Psoas muscle (tissue), 8 donors: Measurements from ENCODE around the gene DBH. TPM values are rescaled to one million over a fixed set of nuclear protein-coding genes. Genes with fewer than 3 reads are reported as not detected.

Experiments used
- ATAC-seq, 4 donors: fragments of 200-7000 bp; cut with Tn5 transposase; one replicate each; pipeline ENCODE4 v1.9.1; 2020; ENCODE audit warnings: moderate library complexity in 3 of 4, mild to moderate bottlenecking in 2 of 4
- DNase-seq, 2 donors: peaks; one replicate each; pipeline ENCODE4 v3.0.0-alpha.2; 2020
- H3K27ac ChIP-seq: fragments of 200-600 bp; one replicate; pipeline ENCODE4 v1.8.0; 2022
- H3K27me3 ChIP-seq, 3 donors: fragments of 200-600 bp in 1 of 3; one replicate each; pipeline versions ENCODE4 v1.6.1 to v1.8.0; 2013 to 2022; ENCODE audit warnings: low read length in 2 of 3, mild to moderate bottlenecking in 2 of 3, moderate library complexity in 1 of 3; ENCODE audit not compliant: insufficient read depth in 3 of 3
- H3K36me3 ChIP-seq, 2 donors: fragments of 200-600 bp in 1 of 2; one replicate each; pipeline versions ENCODE4 v1.6.1 to v1.8.0; 2013 to 2022; ENCODE audit warnings: low read depth in 1 of 2, mild to moderate bottlenecking in 1 of 2, moderate library complexity in 1 of 2; ENCODE audit not compliant: insufficient read depth in 1 of 2
- H3K4me1 ChIP-seq: fragments of 200-600 bp; one replicate; pipeline ENCODE4 v1.8.0; 2022
- H3K4me3 ChIP-seq: fragments of 200-600 bp; one replicate; pipeline ENCODE4 v1.8.0; 2022; ENCODE audit warnings: mild to moderate bottlenecking
- H3K9me3 ChIP-seq: fragments of 200-600 bp; one replicate; pipeline ENCODE4 v1.8.0; 2022
- CTCF ChIP-seq: fragments of 200-600 bp; IDR thresholded peaks from one replicate; pipeline ENCODE4 v1.8.0; 2022; ENCODE audit warnings: antibody characterized with exemption
- WGBS, 3 donors: extraction: QIAGEN DNeasy Blood & Tissue Kit; methylation state at CpG; one replicate each; pipeline versions ENCODE4 v1.1.6 to v1.1.7; 2013; 5-methylcytosine and 5-hydroxymethylcytosine counted together
- intact Hi-C, 2 donors: fragments of 100-400 bp; cut with DNase I; formaldehyde crosslinking; loops; one replicate each; pipeline versions ENCODE4 v1.11.0 to v1.14.2; 2022
- polyA plus RNA-seq, 3 donors: library from polyadenylated mRNA; stranded (reverse); fragments of 200-250 nt; gene quantifications; one replicate each; pipeline ENCODE4 v1.2.3, GENCODE V29; 2013
- total RNA-seq, 4 donors: library from RNA; stranded (reverse); fragmentation: NEBNext Ultra II Directional in 2 of 4; extraction: Animal tissue kit (Norgen Biotek cat#: 25700) in 2 of 4; gene quantifications; one replicate each; pipeline versions ENCODE4 v1.2.1 to v1.2.4, GENCODE V29; 2021 to 2023
- donor health status: healthy with polysubstance abuse.
- donor health status: DM: no; HTN: no; CAD: no; lungs with moderate emphysema.
- donor health status: Bipolar disorder and iron deficiency.
- donor health status: healthy.
- donor health status: DM: yes; HTN: yes; CAD: no.
- donor health status: DM: no; HTN: no; CAD: no.
- donor health status: DM: no; HTN: no; CAD: no.
- donor health status: DM: yes; HTN: yes; CAD: no.

Gene DBH
- total and polyA plus RNA-seq, 7 donors = 0.01 to 0.30 (median 0.05) TPM; not detected in 3

GRCh38 chr9:133680250-133680975, 44.2 kb downstream of the DBH start:
- TF ChIP-seq CTCF = no peak
- peak; percentile 8 to 46 for DNase-seq
- H3K9me3 ChIP-seq = no peaks in the 10 kb centered on the region
- no peak overlapping the region for H3K4me3 ChIP-seq
- WGBS, 3 donors = 84 to 91% (median 89%) methylated on average over 20 to 21 of the region's 21 CpGs
- no peak overlapping the region for H3K27ac ChIP-seq
- ATAC-seq = no peak
- intact Hi-C loops = no loop called here
- no peaks in the 10 kb centered on the region for H3K36me3 ChIP-seq
- H3K4me1 ChIP-seq = no peaks in the 10 kb centered on the region
- H3K27me3 ChIP-seq = peaks cover 0 to 6% (median 2%) of the 10 kb centered on the region in 3 donors

GRCh38 chr9:133680976-133681657, 45.0 kb downstream of the DBH start:
- no peak overlapping the region for H3K27ac ChIP-seq
- H3K4me1 ChIP-seq = no peaks in the 10 kb centered on the region
- WGBS, 3 donors = 82 to 91% (median 91%) methylated on average over 20 of the region's 20 CpGs
- ATAC-seq (no peak), DNase-seq (peak in 1 of 2 donors; percentile 41)
- H3K36me3 ChIP-seq = no peaks in the 10 kb centered on the region
- H3K4me3 ChIP-seq = no peak overlapping the region
- no peak for TF ChIP-seq CTCF
- no peaks in the 10 kb centered on the region for H3K9me3 ChIP-seq
- intact Hi-C loops = no loop called here
- peaks cover 0 to 4% (median 2%) of the 10 kb centered on the region in 3 donors for H3K27me3 ChIP-seq

GRCh38 chr9:133681658-133682306, 45.6 kb downstream of the DBH start:
- no peak for TF ChIP-seq CTCF
- Histone ChIP-seq H3K4me1 (no peaks in the 10 kb centered on the region), H3K9me3 (no peaks in the 10 kb centered on the region), H3K36me3 (no peaks in the 10 kb centered on the region), H3K4me3 (no peak overlapping the region), H3K27me3 (peaks cover 0 to 2% (median 0%) of the 10 kb centered on the region in 3 donors), H3K27ac (no peak overlapping the region)
- peak in 1 of 2 donors; percentile 45 for DNase-seq
- no peak for ATAC-seq
- 93 to 94% (median 94%) methylated on average over 35 of the region's 35 CpGs for WGBS, 3 donors
- intact Hi-C loops = no loop called here

- WGBS, 3 donors = 69 to 77% (median 71%) methylated on average over 17 to 20 of the region's 20 CpGs
- intact Hi-C loops = no loop called here
- H3K4me1 ChIP-seq = no peaks in the 10 kb centered on the region
- H3K27ac ChIP-seq = peak overlapping the region; percentile 16
- no peaks in the 10 kb centered on the region for H3K36me3 ChIP-seq
- H3K27me3 ChIP-seq = peaks cover 0 to 2% (median 0%) of the 10 kb centered on the region in 3 donors
- peak; percentile 13 to 52 for DNase-seq
- TF ChIP-seq CTCF = no peak
- no peak for ATAC-seq
- no peaks in the 10 kb centered on the region for H3K9me3 ChIP-seq
- H3K4me3 ChIP-seq = no peak overlapping the region
Measured at GRCh38 chr9:133682818-133683585, 46.8 kb downstream of the DBH start.
